H1 (cell line): ENCODE data around the gene KCNC1. TPM values are rescaled to one million over a fixed set of nuclear protein-coding genes. Genes with fewer than 3 reads are reported as not detected.

Experiments
- ATF2 ChIP-seq: IDR thresholded peaks from 2 replicates; pipeline ENCODE4 v1.6.1; 2012; ENCODE audit warnings: low read length, inconsistent platforms
- BRCA1 ChIP-seq: IDR thresholded peaks from 2 replicates; pipeline ENCODE4 v1.6.1; 2012; ENCODE audit warnings: low read depth, low read length, improper control_type of control experiment
- CHD7 ChIP-seq: fragments of 300-600 bp; sonication (generic); IDR thresholded peaks from 2 replicates; pipeline ENCODE4 v1.7.1; 2012; ENCODE audit warnings: low read length, moderate library complexity, mild to moderate bottlenecking, inconsistent platforms; ENCODE audit not compliant: insufficient replicate concordance
- E2F6 ChIP-seq: IDR thresholded peaks from 2 replicates; pipeline ENCODE4 v1.6.1; 2012; ENCODE audit warnings: inconsistent platforms
- NANOG ChIP-seq: IDR thresholded peaks from 2 replicates; pipeline ENCODE4 v1.6.1; 2011; ENCODE audit warnings: low read length, low read depth, mild to moderate bottlenecking, inconsistent platforms; ENCODE audit not compliant: insufficient read depth, poor library complexity, severe bottlenecking
- polyA plus RNA-seq, 7 experiments: library from polyadenylated mRNA; depleted of rRNA in 3 of 7; stranded (reverse) in 5 of 7; unstranded in 2 of 7; fragments of >200 nt in 5 of 7; fragments of 200-250 nt in 2 of 7; gene quantifications; 1 replicate in 5 of 7; 2 replicates in 1 of 7; 4 replicates in 1 of 7; pipeline versions ENCODE4 v1.2.1 to v1.2.3, GENCODE V29; 2011 to 2013; ENCODE audit warnings: missing spikeins in 2 of 7, mixed read lengths in 2 of 7
- total RNA-seq: library from RNA; stranded (reverse); fragmentation: NEBNext Ultra II Directional; extraction: Animal tissue kit (Norgen Biotek cat#: 25700); gene quantifications from 2 replicates; pipeline ENCODE4 v1.2.1, GENCODE V29; 2021
- TF ChIP-seq, protein P1 (sequence below): IDR thresholded peaks from 2 replicates; pipeline ENCODE4 v1.6.1; 2012; ENCODE audit warnings: inconsistent platforms

Gene KCNC1
- total and polyA plus RNA-seq, 2 of the 8 experiments (the other 6 are each of a cell fraction or from before 2014, with no cell fraction given) = 0.11 to 0.26 TPM

DNA sequence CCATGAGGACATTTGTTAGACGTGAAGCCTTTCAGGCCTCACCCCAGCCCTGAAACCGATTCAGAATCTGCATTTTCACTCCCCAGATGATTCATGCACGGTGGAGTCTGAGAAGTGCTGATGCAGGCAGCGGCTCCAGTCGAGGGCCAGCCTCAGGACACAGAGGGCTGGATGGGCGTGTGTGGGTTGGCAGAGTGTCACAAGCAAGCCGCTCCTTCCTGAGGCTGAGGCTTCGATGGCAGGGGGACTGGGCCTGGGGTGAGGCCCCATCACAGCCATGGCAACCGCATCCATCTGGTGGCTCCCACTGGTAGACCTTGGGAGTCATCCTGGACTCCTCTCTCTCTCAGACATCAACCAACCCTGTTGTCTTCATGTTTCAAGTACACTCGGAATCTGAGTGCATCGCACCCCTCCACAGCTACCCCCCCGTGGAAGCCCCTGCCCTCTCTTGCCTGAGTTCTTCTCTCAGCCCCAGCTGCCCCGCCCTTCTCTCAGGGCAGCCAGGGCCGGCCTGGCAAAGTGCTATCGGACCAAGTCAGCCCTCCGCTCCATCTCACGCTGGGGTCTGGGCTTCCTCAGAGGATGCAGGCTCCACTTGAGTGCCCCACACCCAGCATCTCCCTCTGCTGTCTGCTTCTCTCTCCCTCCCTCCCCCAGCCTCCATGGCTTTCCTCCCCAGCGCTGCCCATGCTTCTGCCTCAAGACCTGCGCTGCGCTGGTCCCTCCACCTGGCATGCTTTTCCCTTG lies 10.6 kb downstream of the KCNC1 start (continued):
- TF ChIP-seq E2F6 = no peak
- TF ChIP-seq NANOG = no peak
- TF ChIP-seq, protein P1, sequence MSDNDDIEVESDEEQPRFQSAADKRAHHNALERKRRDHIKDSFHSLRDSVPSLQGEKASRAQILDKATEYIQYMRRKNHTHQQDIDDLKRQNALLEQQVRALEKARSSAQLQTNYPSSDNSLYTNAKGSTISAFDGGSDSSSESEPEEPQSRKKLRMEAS = no peak
- TF ChIP-seq ATF2 = no peak
- no peak for TF ChIP-seq CHD7
- TF ChIP-seq BRCA1 = no peak
